Measurements from ENCODE around the gene PRKCB.

DNA sequence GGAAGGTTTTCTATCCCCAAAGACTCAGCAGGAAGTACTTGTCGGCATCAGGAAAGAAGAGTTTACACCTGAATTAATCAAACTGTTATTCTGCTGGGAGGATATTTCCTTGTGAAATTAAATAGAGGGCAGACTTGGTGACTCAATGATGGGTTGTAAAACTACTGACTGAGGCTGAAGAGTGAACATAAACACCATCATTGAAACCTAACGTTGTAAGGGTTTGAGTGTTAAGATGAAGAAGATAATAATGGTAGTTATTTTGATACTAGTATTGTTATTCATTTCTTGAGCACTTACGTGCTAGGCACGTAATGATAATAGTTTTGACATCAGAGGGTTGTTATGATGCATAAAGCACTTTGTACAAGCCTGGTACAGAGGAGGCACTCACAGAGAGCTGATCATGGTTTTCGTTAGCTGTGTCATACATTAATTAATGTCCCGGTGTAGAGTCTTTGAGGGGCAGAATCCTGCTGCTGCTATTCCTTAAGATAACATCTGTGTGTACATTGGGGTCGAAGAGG is 356.2 kb downstream of the PRKCB start:
- TF ChIP-seq GABPA (IDR thresholded peaks at IDR 0.05; ENCODE audit: low read depth) = no peak
- TF ChIP-seq POLR2AphosphoS5 (IDR thresholded peaks at IDR 0.05; ENCODE audit: low read depth) = no peak
- TF ChIP-seq, protein P1, sequence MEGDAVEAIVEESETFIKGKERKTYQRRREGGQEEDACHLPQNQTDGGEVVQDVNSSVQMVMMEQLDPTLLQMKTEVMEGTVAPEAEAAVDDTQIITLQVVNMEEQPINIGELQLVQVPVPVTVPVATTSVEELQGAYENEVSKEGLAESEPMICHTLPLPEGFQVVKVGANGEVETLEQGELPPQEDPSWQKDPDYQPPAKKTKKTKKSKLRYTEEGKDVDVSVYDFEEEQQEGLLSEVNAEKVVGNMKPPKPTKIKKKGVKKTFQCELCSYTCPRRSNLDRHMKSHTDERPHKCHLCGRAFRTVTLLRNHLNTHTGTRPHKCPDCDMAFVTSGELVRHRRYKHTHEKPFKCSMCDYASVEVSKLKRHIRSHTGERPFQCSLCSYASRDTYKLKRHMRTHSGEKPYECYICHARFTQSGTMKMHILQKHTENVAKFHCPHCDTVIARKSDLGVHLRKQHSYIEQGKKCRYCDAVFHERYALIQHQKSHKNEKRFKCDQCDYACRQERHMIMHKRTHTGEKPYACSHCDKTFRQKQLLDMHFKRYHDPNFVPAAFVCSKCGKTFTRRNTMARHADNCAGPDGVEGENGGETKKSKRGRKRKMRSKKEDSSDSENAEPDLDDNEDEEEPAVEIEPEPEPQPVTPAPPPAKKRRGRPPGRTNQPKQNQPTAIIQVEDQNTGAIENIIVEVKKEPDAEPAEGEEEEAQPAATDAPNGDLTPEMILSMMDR (IDR thresholded peaks at IDR 0.05; ENCODE audit: insufficient read depth, low read length) = no peak
- no peak for TF ChIP-seq SPI1 (IDR thresholded peaks at IDR 0.05; ENCODE audit: borderline replicate concordance, low read depth)

Measured in HL-60 (cell line).